ENCODE data around the gene SYT17.

DNA sequence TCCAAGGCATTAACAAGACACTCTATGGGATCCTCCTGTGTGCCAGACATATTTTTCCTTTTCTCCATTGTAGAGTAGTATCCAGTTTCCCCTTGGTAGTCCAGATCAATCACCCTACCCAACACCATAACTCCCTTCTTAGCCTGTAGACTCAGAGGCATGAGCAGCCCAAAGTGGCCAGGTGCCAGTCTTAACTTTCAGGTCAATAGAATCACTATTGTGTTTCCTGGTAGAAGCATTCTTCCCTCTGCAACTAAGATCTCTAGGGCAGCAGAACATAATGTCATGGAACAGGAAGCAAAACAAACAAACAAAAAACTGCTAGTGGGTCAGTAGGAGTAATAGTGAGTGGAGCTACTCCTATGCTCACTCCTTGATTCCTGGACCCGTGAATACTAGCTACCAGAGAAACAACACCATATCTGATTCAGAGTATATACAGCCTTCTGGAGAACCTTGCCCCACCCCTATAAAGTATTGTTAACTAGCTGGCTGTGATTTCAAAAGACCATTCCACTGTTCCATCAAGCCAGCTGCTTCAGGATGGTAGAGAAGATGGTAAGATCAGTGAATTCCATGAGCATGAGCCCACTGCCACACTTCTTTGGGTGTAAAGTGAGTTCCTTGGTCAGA is 106.2 kb downstream of the SYT17 start:
- TF ChIP-seq MYC (IDR thresholded peaks at IDR 0.05; ENCODE audit: insufficient read depth, insufficient read length, insufficient replicate concordance, low read length, severe bottlenecking) (no peak), TCF3 (IDR thresholded peaks at IDR 0.05; ENCODE audit: borderline replicate concordance, insufficient read depth, low read depth, low read length) (no peak), RAD21 (IDR thresholded peaks at IDR 0.05; ENCODE audit: insufficient read depth, low read depth, low read length) (no peak), WRNIP1 (IDR thresholded peaks at IDR 0.05; ENCODE audit: borderline replicate concordance, low read depth, low read length) (no peak), HDGF (IDR thresholded peaks at IDR 0.05) (no peak), CBFB (IDR thresholded peaks at IDR 0.05; ENCODE audit: low read depth) (no peak), NBN (IDR thresholded peaks at IDR 0.05) (no peak), CHD1 (IDR thresholded peaks at IDR 0.05; ENCODE audit: low read depth, low read length) (no peak), RAD51 (IDR thresholded peaks at IDR 0.05) (no peak)
- TF ChIP-seq, protein P1, sequence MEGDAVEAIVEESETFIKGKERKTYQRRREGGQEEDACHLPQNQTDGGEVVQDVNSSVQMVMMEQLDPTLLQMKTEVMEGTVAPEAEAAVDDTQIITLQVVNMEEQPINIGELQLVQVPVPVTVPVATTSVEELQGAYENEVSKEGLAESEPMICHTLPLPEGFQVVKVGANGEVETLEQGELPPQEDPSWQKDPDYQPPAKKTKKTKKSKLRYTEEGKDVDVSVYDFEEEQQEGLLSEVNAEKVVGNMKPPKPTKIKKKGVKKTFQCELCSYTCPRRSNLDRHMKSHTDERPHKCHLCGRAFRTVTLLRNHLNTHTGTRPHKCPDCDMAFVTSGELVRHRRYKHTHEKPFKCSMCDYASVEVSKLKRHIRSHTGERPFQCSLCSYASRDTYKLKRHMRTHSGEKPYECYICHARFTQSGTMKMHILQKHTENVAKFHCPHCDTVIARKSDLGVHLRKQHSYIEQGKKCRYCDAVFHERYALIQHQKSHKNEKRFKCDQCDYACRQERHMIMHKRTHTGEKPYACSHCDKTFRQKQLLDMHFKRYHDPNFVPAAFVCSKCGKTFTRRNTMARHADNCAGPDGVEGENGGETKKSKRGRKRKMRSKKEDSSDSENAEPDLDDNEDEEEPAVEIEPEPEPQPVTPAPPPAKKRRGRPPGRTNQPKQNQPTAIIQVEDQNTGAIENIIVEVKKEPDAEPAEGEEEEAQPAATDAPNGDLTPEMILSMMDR (IDR thresholded peaks at IDR 0.05 in 2 of 3, conservative IDR thresholded peaks at IDR 0.05 in 1 of 3; ENCODE audit: control insufficient read depth in 2 of 3, extremely low read depth in 1 of 3, insufficient read depth in 1 of 3, low read depth in 3 of 3, low read length in 3 of 3), result no peak
- TF ChIP-seq, protein P2, sequence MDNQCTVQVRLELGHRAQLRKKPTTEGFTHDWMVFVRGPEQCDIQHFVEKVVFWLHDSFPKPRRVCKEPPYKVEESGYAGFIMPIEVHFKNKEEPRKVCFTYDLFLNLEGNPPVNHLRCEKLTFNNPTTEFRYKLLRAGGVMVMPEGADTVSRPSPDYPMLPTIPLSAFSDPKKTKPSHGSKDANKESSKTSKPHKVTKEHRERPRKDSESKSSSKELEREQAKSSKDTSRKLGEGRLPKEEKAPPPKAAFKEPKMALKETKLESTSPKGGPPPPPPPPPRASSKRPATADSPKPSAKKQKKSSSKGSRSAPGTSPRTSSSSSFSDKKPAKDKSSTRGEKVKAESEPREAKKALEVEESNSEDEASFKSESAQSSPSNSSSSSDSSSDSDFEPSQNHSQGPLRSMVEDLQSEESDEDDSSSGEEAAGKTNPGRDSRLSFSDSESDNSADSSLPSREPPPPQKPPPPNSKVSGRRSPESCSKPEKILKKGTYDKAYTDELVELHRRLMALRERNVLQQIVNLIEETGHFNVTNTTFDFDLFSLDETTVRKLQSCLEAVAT (IDR thresholded peaks at IDR 0.05), result no peak
- TF ChIP-seq, protein P3, sequence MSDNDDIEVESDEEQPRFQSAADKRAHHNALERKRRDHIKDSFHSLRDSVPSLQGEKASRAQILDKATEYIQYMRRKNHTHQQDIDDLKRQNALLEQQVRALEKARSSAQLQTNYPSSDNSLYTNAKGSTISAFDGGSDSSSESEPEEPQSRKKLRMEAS (IDR thresholded peaks at IDR 0.05; ENCODE audit: low read depth, low read length), result no peak

All from GM12878 (cell line).